GM12878 (cell line): ENCODE data around the gene LAYN. TPM values are rescaled to one million over a fixed set of nuclear protein-coding genes. Genes with fewer than 3 reads are reported as not detected.

Experiments
- ATAC-seq: fragments of 200-7000 bp; cut with Tn5 transposase; 3 replicates; pipeline ENCODE4 v1.9.1; 2020; ENCODE audit warnings: mild to moderate bottlenecking, moderate library complexity
- Bru-seq: library from RNA; stranded (reverse); fragments of 400-500 nt; gene quantifications from one replicate; lab custom pipeline; 2021; lab: Mats Ljungman, UMichigan
- BruChase-seq, 2 experiments: library from RNA; stranded (reverse); fragments of 400-500 nt; gene quantifications; one replicate each; lab custom pipeline; 2021; lab: Mats Ljungman, UMichigan
- BruUV-seq: library from RNA; stranded (reverse); fragments of 400-500 nt; replicated peaks from 2 replicates; lab custom pipeline; 2021; lab: Mats Ljungman, UMichigan
- CTCF ChIA-PET: fragments of 300-600 bp; sonication (Branson Sonifier 250); formaldehyde crosslinking; extraction: SDS; loops from one replicate; lab custom pipeline; 2021; ENCODE audit warnings: inconsistent platforms; lab: Yijun Ruan, JAX
- POLR2A ChIA-PET: fragments of 350-600 bp; formaldehyde crosslinking; extraction: SDS; loops from one replicate; lab custom pipeline; 2021; ENCODE audit warnings: inconsistent platforms; lab: Charles Lee
- RAD21 ChIA-PET: fragments of 300-600 bp; sonication (Branson Sonifier 250); formaldehyde crosslinking; loops from one replicate; lab custom pipeline; 2023; ENCODE audit warnings: antibody characterized with exemption; ENCODE audit not compliant: unreplicated experiment; lab: Charles Lee
- SMC1A ChIA-PET: fragments of 300-600 bp; sonication (Branson Sonifier 250); formaldehyde crosslinking; loops from one replicate; lab custom pipeline; 2023; ENCODE audit not compliant: unreplicated experiment, uncharacterized antibody; lab: Charles Lee
- DNase-seq: peaks from one replicate; pipeline ENCODE4 v3.0.0-alpha.2; 2011; ENCODE audit warnings: low read depth, low spot score
- FAIRE-seq: peaks from 3 replicates; lab custom pipeline; 2011; peaks lifted over from hg19 to GRCh38; lab: Jason Lieb, UNC
- H2AFZ ChIP-seq: 2 replicates; pipeline ENCODE4 v1.6.0; 2011; ENCODE audit warnings: low read depth, low read length, control low read depth; ENCODE audit not compliant: control insufficient read depth
- H3K27ac ChIP-seq: 2 replicates; pipeline ENCODE4 v1.5.1; 2011; ENCODE audit warnings: control low read depth; ENCODE audit not compliant: control insufficient read depth, insufficient read depth
- H3K27me3 ChIP-seq, 2 experiments: replicated peaks in 1 of 2; 2 replicates each; pipeline versions ENCODE4 v1.6.0 to v1.6.1; 2011; ENCODE audit warnings: low read length in 1 of 2; ENCODE audit not compliant: control insufficient read depth in 2 of 2, insufficient read depth in 2 of 2
- H3K36me3 ChIP-seq, 2 experiments: 2 replicates each; pipeline ENCODE4 v1.5.1; 2011; ENCODE audit warnings: low read length in 1 of 2; ENCODE audit not compliant: control insufficient read depth in 2 of 2, insufficient read depth in 2 of 2
- H3K4me1 ChIP-seq: 2 replicates; pipeline ENCODE4 v1.6.1; 2011; ENCODE audit warnings: mild to moderate bottlenecking, low read length, moderate library complexity, mixed read lengths; ENCODE audit not compliant: control insufficient read depth, insufficient read depth
- H3K4me2 ChIP-seq: 2 replicates; pipeline ENCODE4 v1.6.0; 2011; ENCODE audit warnings: control low read depth; ENCODE audit not compliant: control insufficient read depth, insufficient read depth
- H3K4me3 ChIP-seq: fragments of 200-600 bp; sonication (generic); 2 replicates; pipeline ENCODE4 v1.5.1; 2016
- H3K79me2 ChIP-seq: 2 replicates; pipeline ENCODE4 v1.6.0; 2011; ENCODE audit warnings: low read length; ENCODE audit not compliant: control insufficient read depth, insufficient read depth
- H3K9ac ChIP-seq: 2 replicates; pipeline ENCODE4 v1.8.0; 2011; ENCODE audit warnings: low read length, control low read depth, mixed read lengths; ENCODE audit not compliant: control insufficient read depth, insufficient read depth
- H3K9me3 ChIP-seq: replicated peaks from 3 replicates; pipeline ENCODE4 v1.5.1; 2011; ENCODE audit warnings: mild to moderate bottlenecking, low read length; ENCODE audit not compliant: control insufficient read depth, insufficient read depth
- H4K20me1 ChIP-seq: 2 replicates; pipeline ENCODE4 v1.6.0; 2011; ENCODE audit not compliant: control insufficient read depth, insufficient read depth
- BHLHE40 ChIP-seq, 2 experiments: fragments of 450-650 bp in 1 of 2; IDR thresholded peaks; 2 replicates each; pipeline ENCODE4 v1.6.1; 2011 to 2017; ENCODE audit warnings: low read depth in 2 of 2, borderline replicate concordance in 1 of 2, improper control_type of control experiment in 1 of 2, low read length in 1 of 2, mild to moderate bottlenecking in 1 of 2
- SREBF1 ChIP-seq: IDR thresholded peaks from 2 replicates; pipeline ENCODE4 v1.6.1; 2012; ENCODE audit warnings: mild to moderate bottlenecking, low read length
- WGBS: methylation state at CpG from one replicate; pipeline ENCODE4 v1.1.6; 2016; ENCODE audit warnings: low lambda C conversion rate; ENCODE audit not compliant: insufficient replicate concordance, insufficient coverage; ENCODE audit errors: missing lambda C conversion rate; 5-methylcytosine and 5-hydroxymethylcytosine counted together
- in situ Hi-C: fragments of 300-500 bp; cut with MboI; formaldehyde crosslinking; loops from 9 replicates; pipeline ENCODE4 v1.14.3; 2018; ENCODE audit warnings: mixed read lengths
- intact Hi-C: fragments of 100-400 bp; cut with micrococcal nuclease; formaldehyde crosslinking; loops from one replicate; pipeline ENCODE4 v1.14.2; 2022; ENCODE audit not compliant: unreplicated experiment
- long read RNA-seq, 2 experiments: library from polyadenylated mRNA; unstranded; transcript quantifications; one replicate each; pipeline ENCODE4 v2.0.0, GENCODE V29; 2019 to 2020
- polyA minus RNA-seq, 3 experiments: library from RNA; depleted of rRNA, polyadenylated mRNA; stranded (reverse); fragments of >200 nt; gene quantifications; 2 replicates each; pipeline ENCODE4 v1.2.3, GENCODE V29; 2011
- polyA plus RNA-seq, 11 experiments: library from polyadenylated mRNA; depleted of rRNA in 4 of 11; unstranded in 6 of 11; stranded (reverse) in 5 of 11; fragments of >200 nt; fragmentation: Nextera tagmentation in 4 of 11; fragmentation: Illumina TruSeq in 1 of 11; extraction: Ambion mirVana in 4 of 11; extraction: Trizol in 1 of 11; gene quantifications; 1 replicate in 1 of 11; 2 replicates in 10 of 11; pipeline versions ENCODE4 v1.2.1 to v1.2.3, GENCODE V29; 2011 to 2016; ENCODE audit warnings: inconsistent platforms in 2 of 11, missing spikeins in 2 of 11, low read depth in 1 of 11
- total RNA-seq, 4 experiments: library from RNA; depleted of rRNA in 3 of 4; stranded (reverse); fragments of >200 nt in 3 of 4; fragmentation: Illumina TruSeq in 1 of 4; extraction: Trizol in 1 of 4; gene quantifications; 2 replicates each; pipeline versions ENCODE4 v1.2.1 to v1.2.3, GENCODE V29; 2013 to 2021

Gene LAYN, protein sequence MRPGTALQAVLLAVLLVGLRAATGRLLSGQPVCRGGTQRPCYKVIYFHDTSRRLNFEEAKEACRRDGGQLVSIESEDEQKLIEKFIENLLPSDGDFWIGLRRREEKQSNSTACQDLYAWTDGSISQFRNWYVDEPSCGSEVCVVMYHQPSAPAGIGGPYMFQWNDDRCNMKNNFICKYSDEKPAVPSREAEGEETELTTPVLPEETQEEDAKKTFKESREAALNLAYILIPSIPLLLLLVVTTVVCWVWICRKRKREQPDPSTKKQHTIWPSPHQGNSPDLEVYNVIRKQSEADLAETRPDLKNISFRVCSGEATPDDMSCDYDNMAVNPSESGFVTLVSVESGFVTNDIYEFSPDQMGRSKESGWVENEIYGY
- 3.2 and 3.7 TPM in 2 replicates for total RNA-seq (2013; cell fraction: nucleolus; rRNA removed)
- total RNA-seq (2014; rRNA removed) = not detected in 2 replicates
- not detected in 2 replicates for total RNA-seq (2014; rRNA removed; fragmentation: Illumina TruSeq; extraction: Trizol)
- total RNA-seq (2021) = 0.11 TPM in 1 of 2 replicates, not detected in the other
- polyA plus RNA-seq (2011; ENCODE audit: low read depth) = 0.47 TPM
- polyA plus RNA-seq (2011; rRNA removed) = 0.14 TPM in 1 of 2 replicates, not detected in the other
- 0.01 TPM in 1 of 2 replicates, not detected in the other for polyA plus RNA-seq (2011; cell fraction: cytosol; rRNA removed)
- 0.13 TPM in 1 of 2 replicates, not detected in the other for polyA plus RNA-seq (2011; cell fraction: nucleus; rRNA removed)
- polyA plus RNA-seq (2012) = 0.17 TPM in 1 of 2 replicates, not detected in the other
- 0.10 TPM in 1 of 2 replicates, not detected in the other for polyA plus RNA-seq (2014; fragmentation: Illumina TruSeq; extraction: Trizol)
- not detected for polyA plus RNA-seq (2014; fragmentation: Nextera tagmentation; extraction: Ambion mirVana)
- polyA plus RNA-seq (2014; rRNA removed) = not detected in 2 replicates
- polyA plus RNA-seq (2016; fragmentation: Nextera tagmentation; extraction: Ambion mirVana) = under 1 TPM in 1 of 2 experiments, not detected in 1; 0.06 TPM
- polyA minus RNA-seq (2011; rRNA and poly(A)+ RNA removed) = not detected in 2 replicates
- not detected in 2 replicates for polyA minus RNA-seq (2011; cell fraction: cytosol; rRNA and poly(A)+ RNA removed)
- not detected in 2 replicates for polyA minus RNA-seq (2011; cell fraction: nucleus; rRNA and poly(A)+ RNA removed)
- Bru-seq, nascent RNA = percentile 16 among the genes with signal in this experiment
- percentile 7 among the genes with signal in this experiment for BruChase-seq, experiment 1, labeled RNA remaining after a 6-hour chase
- percentile 13 among the genes with signal in this experiment for BruChase-seq, experiment 2, labeled RNA remaining after a 2-hour chase
- long read RNA-seq, experiment 1 = 0 reads
- long read RNA-seq, experiment 2 = 0 reads

DNA sequence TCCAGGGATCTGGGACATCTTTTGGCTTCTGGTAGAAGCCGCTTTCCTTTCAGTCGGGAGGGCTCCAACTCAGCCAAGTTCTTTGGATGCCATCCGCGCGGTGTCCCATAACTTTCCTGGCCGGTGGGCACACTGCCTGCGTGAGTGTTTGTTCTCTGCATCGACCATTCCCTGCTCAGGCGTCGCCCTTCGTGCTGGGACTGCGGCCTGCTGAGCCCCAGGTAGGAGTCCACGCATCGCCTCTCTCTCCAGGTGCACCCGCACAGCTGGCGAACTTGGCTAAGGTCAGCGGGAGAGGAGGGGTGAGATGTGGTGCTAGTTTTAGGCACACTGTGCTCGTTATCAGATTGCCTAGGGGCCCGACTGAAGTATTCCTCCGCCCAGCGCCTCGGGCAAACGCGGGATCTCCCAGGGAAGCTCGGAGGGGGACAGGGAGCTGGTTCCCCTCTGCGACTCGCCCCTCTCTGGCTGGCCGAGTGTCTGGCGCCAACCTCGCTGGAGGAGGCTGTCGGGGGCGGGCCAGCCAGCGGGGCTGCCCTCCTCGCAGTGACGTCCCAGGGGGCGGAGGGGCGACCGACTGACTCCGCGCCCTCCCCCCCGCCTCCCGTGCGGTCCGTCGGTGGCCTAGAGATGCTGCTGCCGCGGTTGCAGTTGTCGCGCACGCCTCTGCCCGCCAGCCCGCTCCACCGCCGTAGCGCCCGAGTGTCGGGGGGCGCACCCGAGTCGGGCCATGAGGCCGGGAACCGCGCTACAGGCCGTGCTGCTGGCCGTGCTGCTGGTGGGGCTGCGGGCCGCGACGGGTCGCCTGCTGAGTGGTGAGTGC, at the start of gene LAYN:
LAYN (plus strand) TSS at position 607 of the 823 bp plus-strand sequence; CDS start at position 731, 124 bp downstream.
- Histone ChIP-seq H3K9me3 (no peaks in the 10 kb centered on the region; the same call in 2 of the 3 replicates), H3K27me3 (peaks cover 7 to 34% of the 10 kb centered on the region in 2 experiments), H3K36me3 (no peaks in the 10 kb centered on the region), H4K20me1 (no peaks in the 10 kb centered on the region; the same call in 1 of the 2 replicates), H3K79me2 (no peaks in the 10 kb centered on the region), H3K9ac (no peak within 1 kb of the TSS), H2AFZ (no peak within 1 kb of the TSS; the same call in none of the 2 replicates), H3K27ac (no peak within 1 kb of the TSS), H3K4me3 (no peak within 1 kb of the TSS), H3K4me2 (no peak within 1 kb of the TSS), H3K4me1 (peaks cover 3% of the 10 kb centered on the region; the same call in 1 of the 2 replicates)
- ChIA-PET RAD21 (no interaction called here), POLR2A (no interaction called here), CTCF (no interaction called here), SMC1A (interaction anchor here (0.7 to 1.8 kb wide), 3 partner anchors 14 to 23 kb away, joined by 3 to 4 read pairs (median 3); no protein-coding TSS in a partner anchor)
- ATAC-seq (peak; percentile 54), FAIRE-seq (no peak), DNase-seq (no peak)
- TF ChIP-seq BHLHE40 (IDR thresholded peaks at IDR 0.05; ENCODE audit: borderline replicate concordance in 1 of 2, low read depth in 2 of 2, low read length in 1 of 2) = peak in 1 of 2 experiments; percentile 35; a peak in 1 of 4 replicates
- no peak for TF ChIP-seq SREBF1
- intact Hi-C loops = no loop called here
- in situ Hi-C loops = no loop called here
- 25% methylated on average over 49 of the region's 70 CpGs for WGBS
- no TSS peak for BruUV-seq
